GM12875 (cell line): ENCODE data around the gene ARMH4.
"Not testable (repeated sequence)": the region's sequence is repeated elsewhere in the genome, so short reads cannot be mapped to it uniquely, and the experiment has no call there.

Source experiments
- H3K4me3 ChIP-seq: one replicate; pipeline ENCODE4 v1.5.1; 2011; ENCODE audit warnings: low read depth, low read length, control low read depth
- TF ChIP-seq, protein P1 (sequence below): IDR thresholded peaks from 2 replicates; pipeline ENCODE4 v1.5.1; 2011; ENCODE audit warnings: low read depth, mild to moderate bottlenecking, control low read depth, inconsistent platforms, low read length, moderate library complexity, borderline replicate concordance; ENCODE audit not compliant: insufficient read depth

ARMH4 gene

DNA sequence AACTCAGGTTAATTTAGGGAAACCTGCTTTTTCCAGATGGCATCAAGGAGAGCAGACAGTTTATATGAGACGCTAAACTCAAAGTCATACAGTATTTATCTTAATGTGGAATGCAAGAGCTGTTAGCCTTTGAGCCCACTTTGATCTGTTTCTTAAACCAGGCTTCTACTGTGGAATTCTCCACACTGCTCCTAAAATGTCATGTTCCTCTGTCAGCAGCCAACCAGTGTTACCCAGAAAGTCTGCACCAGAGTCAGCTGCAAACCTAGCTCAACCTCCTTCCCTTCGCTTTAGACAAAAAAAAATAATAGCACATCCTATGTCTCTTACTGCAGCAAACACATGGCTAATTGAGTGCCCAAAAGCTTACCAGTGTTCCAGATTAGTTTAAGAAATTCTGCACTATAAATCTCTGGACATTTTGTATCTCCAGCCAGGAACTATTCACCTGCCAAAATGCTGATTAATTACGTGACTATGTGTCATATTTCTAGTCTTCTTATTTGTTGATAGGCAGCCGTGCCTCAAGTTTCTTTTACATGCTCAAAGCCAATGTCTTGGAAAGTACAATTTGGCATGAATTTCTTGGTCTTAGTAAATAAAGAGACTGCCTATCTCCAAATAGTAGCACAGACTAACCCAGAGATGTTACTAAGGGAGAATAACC is 21.8 kb downstream of the ARMH4 start:
- TF ChIP-seq, protein P1, sequence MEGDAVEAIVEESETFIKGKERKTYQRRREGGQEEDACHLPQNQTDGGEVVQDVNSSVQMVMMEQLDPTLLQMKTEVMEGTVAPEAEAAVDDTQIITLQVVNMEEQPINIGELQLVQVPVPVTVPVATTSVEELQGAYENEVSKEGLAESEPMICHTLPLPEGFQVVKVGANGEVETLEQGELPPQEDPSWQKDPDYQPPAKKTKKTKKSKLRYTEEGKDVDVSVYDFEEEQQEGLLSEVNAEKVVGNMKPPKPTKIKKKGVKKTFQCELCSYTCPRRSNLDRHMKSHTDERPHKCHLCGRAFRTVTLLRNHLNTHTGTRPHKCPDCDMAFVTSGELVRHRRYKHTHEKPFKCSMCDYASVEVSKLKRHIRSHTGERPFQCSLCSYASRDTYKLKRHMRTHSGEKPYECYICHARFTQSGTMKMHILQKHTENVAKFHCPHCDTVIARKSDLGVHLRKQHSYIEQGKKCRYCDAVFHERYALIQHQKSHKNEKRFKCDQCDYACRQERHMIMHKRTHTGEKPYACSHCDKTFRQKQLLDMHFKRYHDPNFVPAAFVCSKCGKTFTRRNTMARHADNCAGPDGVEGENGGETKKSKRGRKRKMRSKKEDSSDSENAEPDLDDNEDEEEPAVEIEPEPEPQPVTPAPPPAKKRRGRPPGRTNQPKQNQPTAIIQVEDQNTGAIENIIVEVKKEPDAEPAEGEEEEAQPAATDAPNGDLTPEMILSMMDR = no peak
- H3K4me3 ChIP-seq = no peak overlapping the region

DNA sequence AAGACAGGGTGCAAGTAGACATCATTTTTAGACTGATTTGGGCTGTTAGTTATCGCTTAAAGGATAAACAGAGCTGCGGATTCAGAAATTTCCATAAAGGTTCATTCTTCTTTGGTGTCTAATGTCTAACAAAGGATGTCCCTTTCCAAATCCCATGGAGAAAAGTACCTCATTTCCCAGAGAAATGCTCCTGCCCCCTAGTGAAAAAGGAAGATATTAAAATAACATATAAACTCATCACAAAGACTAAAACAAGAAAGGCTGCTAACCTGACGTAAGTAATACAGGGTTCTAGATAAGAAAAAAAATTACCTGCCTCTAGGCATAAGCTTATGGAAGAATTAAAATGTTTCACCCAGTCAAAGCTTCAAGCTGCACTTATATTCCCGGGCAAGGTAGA is 22.8 kb downstream of the ARMH4 start:
- H3K4me3 ChIP-seq = no peak overlapping the region
- TF ChIP-seq, protein P1 = no peak

DNA sequence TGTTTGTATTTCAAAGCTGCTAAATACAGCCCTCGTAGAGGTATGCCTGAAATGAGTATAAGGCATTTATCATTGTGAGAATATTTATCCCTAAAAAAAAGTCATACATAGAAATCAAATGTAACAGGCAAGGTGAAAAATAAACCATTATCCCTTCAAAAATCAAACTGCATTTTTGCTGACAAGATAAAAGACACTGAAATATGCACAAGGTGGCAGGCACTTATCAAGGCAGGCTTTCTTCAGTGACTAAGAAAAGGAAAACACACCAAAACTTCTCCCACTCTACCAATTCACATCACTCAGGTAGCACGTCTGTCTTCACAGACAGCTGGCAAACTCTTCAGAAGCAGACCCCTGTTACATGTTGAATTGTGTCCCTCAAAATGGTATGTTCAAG is 23.6 kb downstream of the ARMH4 start:
- H3K4me3 ChIP-seq = no peak overlapping the region
- TF ChIP-seq, protein P1 = no peak

DNA sequence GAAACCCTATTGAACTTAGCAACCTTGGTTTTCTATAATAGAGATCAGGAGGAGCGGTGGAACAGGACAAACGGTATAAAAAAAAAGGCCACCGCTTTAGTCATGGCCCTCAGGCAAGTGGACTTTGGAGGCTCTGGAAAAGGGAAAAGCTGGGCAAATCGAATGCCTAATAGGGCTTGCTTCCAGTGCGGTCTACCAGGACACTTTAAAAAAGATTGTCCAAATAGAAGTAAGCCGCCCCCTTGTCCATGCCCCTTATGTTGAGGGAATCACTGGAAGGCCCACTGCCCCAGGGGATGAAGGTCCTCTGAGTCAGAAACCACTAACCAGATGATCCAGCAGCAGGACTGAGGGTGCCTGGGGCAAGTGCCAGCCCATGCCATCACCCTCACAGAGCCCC is 29.5 kb downstream of the ARMH4 start:
- H3K4me3 ChIP-seq = not testable (repeated sequence)

DNA sequence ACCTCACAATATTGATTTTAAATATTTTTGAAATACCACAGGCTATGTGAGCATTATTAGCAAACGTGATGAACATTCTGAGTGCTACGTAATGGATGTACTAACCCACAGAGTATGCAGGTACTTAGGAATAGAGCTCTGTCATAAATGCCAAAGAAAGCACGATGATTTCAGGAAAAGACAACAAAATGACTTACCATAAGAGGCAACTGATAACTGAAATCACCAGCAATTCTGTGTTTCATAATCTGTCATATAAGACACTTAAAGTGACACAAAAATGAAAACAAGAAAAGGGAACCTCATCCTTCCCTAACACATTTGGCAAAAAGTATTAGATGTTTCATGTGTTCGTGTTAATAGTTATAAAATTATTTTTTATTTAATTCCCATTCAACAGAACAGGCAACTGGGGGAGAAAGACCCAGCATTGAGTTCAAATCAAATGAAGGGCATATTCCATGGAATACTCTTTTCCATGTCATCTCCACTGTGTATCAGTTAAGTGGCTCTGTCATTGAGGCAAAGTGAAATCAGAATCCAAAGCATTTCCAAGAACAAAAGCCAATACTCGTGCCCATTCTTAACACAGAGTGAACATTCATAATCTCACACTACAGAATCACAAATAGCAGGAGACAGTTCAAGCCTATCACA is 30.4 kb downstream of the ARMH4 start:
- no peak overlapping the region for H3K4me3 ChIP-seq
- TF ChIP-seq, protein P1 = no peak

DNA sequence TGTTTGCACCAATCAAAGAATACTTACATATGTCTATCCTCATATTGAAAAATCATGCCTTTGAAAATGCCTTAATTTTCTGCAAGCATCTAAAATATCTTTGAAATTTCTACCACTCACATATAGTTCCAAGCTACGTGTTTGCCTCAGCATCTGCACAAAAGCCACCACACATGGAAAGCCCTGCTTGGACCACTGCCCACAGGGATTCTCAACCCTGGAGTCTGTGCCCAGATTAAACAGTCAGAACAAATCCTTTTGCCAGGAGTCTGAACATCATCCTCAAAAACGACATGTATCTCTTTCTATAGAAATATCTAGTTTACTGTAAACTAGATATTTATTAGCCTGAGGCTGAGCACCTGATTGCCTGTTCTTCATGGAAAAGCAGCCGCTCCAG is 32.6 kb downstream of the ARMH4 start:
- TF ChIP-seq, protein P1 = no peak

DNA sequence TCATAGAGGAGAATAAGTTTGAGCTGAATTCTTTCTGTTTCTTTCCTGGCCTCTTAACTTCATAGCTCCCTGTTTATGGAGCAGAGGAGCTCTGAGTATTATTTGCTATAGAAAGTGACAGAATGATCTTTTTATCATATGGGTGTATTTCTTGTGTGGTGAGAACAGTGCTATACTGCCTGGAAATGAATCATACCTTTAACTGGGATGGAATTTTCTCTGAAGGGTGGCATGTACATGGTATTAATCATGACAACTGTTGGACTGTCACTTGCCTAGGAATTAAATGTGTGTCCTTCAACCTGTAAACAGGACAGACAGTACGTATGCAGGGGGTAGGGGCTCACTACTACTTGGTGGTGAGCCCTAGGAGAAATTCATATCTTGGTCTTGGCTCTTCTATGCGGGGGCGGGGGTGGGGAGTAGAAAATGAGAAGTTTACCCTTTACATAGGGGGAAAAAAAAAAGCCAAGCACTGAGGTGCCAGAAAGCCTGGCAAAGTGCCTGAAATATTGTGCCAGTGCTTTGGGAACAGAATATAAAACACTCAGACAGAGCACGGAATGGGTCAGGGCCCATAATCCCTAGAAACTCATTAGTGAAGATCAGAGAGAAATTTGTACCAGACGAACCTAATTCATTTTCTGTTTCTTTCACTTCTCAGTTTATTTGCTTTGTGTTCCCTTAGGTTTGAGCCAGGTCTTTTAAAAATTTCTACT is 33.8 kb downstream of the ARMH4 start:
- H3K4me3 ChIP-seq = no peak overlapping the region
- TF ChIP-seq, protein P1 = no peak

More for the DNA sequence above, 32.6 kb downstream of the ARMH4 start:
- H3K4me3 ChIP-seq = no peak overlapping the region
